Gastroesophageal sphincter (tissue), 4 donors: ENCODE data around the gene KIF24. TPM values are rescaled to one million over a fixed set of nuclear protein-coding genes. Genes with fewer than 3 reads are reported as not detected.

Experiments
- ATAC-seq: fragments of 150-250 bp; one replicate; pipeline ENCODE4 v1.9.1; 2016; ENCODE audit warnings: mild to moderate bottlenecking, moderate library complexity
- H3K27ac ChIP-seq, 4 donors: fragments of 200-600 bp; sonication (generic) in 3 of 4; 1 replicate in 3 of 4; 2 replicates in 1 of 4; pipeline ENCODE4 v1.5.1; 2016 to 2019
- H3K27me3 ChIP-seq: fragments of 200-600 bp; sonication (generic); one replicate; pipeline ENCODE4 v1.5.1; 2019
- H3K36me3 ChIP-seq, 2 donors: fragments of 200-600 bp; sonication (generic); one replicate each; pipeline ENCODE4 v1.5.1; 2019; ENCODE audit warnings: control low read depth in 1 of 2
- H3K4me1 ChIP-seq, 3 donors: fragments of 200-600 bp; sonication (generic); 1 replicate in 2 of 3; 2 replicates in 1 of 3; pipeline ENCODE4 v1.5.1; 2016 to 2019; ENCODE audit warnings: control low read depth in 2 of 3
- H3K4me3 ChIP-seq, 2 donors: fragments of 200-600 bp; sonication (generic); one replicate each; pipeline ENCODE4 v1.5.1; 2019; ENCODE audit warnings: mild to moderate bottlenecking in 1 of 2, moderate library complexity in 1 of 2
- H3K9me3 ChIP-seq, 3 donors: fragments of 200-600 bp; sonication (generic); one replicate each; pipeline ENCODE4 v1.5.1; 2017 to 2019; ENCODE audit warnings: control low read depth in 2 of 3
- EP300 ChIP-seq: sonication (generic); formaldehyde crosslinking; IDR thresholded peaks from one replicate; pipeline ENCODE4 v1.6.1; 2017; ENCODE audit warnings: antibody characterized with exemption, mild to moderate bottlenecking
- POLR2A ChIP-seq, 2 donors: fragments of 450-650 bp; IDR thresholded peaks; one replicate each; pipeline ENCODE4 v1.6.1; 2017; ENCODE audit warnings: antibody characterized with exemption in 2 of 2, mild to moderate bottlenecking in 2 of 2, moderate library complexity in 1 of 2
- POLR2AphosphoS5 ChIP-seq: sonication (generic); formaldehyde crosslinking; IDR thresholded peaks from one replicate; pipeline ENCODE4 v1.6.1; 2017; ENCODE audit warnings: antibody characterized with exemption
- WGBS, 2 donors: methylation state at CpG; one replicate each; pipeline ENCODE4 v1.1.5; 2018; ENCODE audit warnings: low coverage in 1 of 2; 5-methylcytosine and 5-hydroxymethylcytosine counted together
- small RNA-seq, 4 donors: library from RNA; depleted of rRNA; stranded (forward); fragments of <200 nt; gene quantifications; one replicate each; pipeline ENCODE3, GENCODE V24; 2016
- total RNA-seq, 4 donors: library from RNA; depleted of rRNA; stranded (reverse); fragments of >200 nt; gene quantifications; one replicate each; pipeline ENCODE4 v1.1.0, GENCODE V29; 2016
- TF ChIP-seq, protein P1 (sequence below), 4 experiments: fragments of 200-600 bp in 2 of 4; fragments of 450-650 bp in 2 of 4; sonication (generic) in 1 of 4; IDR thresholded peaks; one replicate each; pipeline ENCODE4 v1.5.1; 2017 to 2019; ENCODE audit warnings: antibody characterized with exemption in 4 of 4, mild to moderate bottlenecking in 2 of 4, moderate library complexity in 2 of 4

KIF24 gene
- total RNA-seq, 4 donors from 2014 or later: 0.54 to 2.2 (median 1.2) TPM

DNA sequence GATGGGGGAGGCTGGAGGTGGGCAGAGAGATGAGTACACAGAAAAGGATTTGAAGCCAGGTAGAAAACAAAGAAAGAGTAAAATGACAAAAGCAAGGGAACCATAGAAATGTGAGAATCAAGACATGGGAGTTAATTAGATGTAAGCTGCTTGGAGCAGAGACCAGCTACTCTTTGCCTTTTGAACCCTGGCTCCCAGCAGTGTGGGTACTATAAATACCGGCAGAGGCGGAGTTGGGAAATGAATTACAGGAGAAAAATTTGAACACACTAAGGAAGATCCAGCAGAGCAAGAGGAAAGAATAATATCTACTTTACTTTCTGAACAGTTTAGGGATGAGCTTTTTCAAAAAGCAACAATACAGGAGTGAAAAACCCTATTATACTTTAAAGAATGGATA is 36.5 kb downstream of the KIF24 start:
- no peak overlapping the region for H3K4me3 ChIP-seq
- H3K4me1 ChIP-seq: no peaks in the 10 kb centered on the region
- H3K36me3 ChIP-seq: no peaks in the 10 kb centered on the region
- no peaks in the 10 kb centered on the region for H3K9me3 ChIP-seq
- H3K27ac ChIP-seq: no peak overlapping the region
- TF ChIP-seq, protein P1, sequence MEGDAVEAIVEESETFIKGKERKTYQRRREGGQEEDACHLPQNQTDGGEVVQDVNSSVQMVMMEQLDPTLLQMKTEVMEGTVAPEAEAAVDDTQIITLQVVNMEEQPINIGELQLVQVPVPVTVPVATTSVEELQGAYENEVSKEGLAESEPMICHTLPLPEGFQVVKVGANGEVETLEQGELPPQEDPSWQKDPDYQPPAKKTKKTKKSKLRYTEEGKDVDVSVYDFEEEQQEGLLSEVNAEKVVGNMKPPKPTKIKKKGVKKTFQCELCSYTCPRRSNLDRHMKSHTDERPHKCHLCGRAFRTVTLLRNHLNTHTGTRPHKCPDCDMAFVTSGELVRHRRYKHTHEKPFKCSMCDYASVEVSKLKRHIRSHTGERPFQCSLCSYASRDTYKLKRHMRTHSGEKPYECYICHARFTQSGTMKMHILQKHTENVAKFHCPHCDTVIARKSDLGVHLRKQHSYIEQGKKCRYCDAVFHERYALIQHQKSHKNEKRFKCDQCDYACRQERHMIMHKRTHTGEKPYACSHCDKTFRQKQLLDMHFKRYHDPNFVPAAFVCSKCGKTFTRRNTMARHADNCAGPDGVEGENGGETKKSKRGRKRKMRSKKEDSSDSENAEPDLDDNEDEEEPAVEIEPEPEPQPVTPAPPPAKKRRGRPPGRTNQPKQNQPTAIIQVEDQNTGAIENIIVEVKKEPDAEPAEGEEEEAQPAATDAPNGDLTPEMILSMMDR (IDR thresholded peaks at IDR 0.05): no peak
- TF ChIP-seq POLR2A (IDR thresholded peaks at IDR 0.05) (no peak), EP300 (no peak), POLR2AphosphoS5 (no peak)
- H3K27me3 ChIP-seq: no peaks in the 10 kb centered on the region
- ATAC-seq: no peak
- 50 to 51% methylated on average over 2 of the region's 2 CpGs for WGBS, 2 donors

DNA sequence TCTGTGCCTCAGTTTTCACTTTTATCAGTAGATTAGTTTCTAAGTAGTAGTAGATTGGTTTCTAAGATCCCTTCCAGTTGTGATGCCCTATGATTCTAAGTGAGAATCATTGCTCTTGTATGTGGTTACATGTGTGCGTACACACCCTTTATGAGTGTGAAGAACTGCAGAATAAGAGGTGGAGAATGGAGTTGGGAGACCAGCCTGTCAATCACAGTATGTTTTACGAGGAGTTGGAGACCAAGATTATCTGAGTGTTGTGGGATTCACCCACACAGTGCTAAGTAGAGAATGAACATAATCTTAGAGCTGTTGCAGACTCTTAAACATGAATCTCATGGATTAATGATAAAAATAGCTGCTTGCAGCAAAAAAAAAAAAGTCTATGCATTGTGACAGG is 37.6 kb downstream of the KIF24 start:
- H3K27me3 ChIP-seq: no peaks in the 10 kb centered on the region
- 88 to 92% methylated on average over 1 to 2 of the region's 2 CpGs for WGBS, 2 donors
- H3K36me3 ChIP-seq: no peaks in the 10 kb centered on the region
- TF ChIP-seq POLR2AphosphoS5: no peak
- no peak for TF ChIP-seq POLR2A (IDR thresholded peaks at IDR 0.05)
- TF ChIP-seq EP300: no peak
- no peaks in the 10 kb centered on the region for H3K4me1 ChIP-seq
- no peak for ATAC-seq
- H3K4me3 ChIP-seq: no peak overlapping the region
- no peaks in the 10 kb centered on the region for H3K9me3 ChIP-seq
- H3K27ac ChIP-seq: no peak overlapping the region

DNA sequence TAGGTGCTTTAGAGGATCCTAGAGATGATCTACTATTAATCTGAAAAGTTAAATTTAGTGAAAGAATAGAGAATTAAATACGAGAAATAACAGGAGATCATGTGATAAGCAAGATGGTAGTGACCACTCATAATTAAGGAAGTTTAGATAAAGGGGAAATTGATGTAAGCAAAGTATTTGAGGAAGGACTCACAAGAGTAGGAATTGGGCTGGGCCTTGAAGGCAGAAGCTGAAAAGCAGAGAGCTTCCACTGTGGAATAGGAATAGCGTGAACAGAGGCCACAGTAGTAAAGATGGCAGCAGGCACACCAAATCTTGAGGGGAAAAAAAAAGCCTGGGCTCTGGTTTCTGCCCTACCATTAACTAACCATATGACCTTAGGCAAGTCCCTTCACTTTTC is 38.0 kb downstream of the KIF24 start:
- 77 to 94% methylated on average over 2 of the region's 2 CpGs for WGBS, 2 donors
- ATAC-seq: no peak

DNA sequence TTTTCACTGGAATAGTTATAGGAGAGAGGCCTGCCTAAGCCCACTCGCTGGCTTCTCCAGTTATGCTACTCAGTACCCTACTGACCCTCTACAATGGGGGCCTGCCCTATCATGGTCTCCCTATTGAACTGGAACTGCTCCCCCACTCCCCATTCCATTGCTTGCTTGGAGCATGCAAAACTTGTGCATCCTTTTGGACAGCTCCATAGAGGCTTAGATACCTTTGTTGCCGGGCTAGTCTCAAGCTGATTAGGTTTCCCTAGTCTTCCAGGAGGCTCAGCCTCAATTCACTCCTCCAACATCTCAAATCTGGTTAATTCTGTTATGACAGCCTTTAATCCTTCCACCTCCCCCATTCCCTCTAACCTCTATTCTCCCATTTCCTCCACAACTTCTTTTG is 39.9 kb downstream of the KIF24 start:
- Histone ChIP-seq H3K36me3 (no peaks in the 10 kb centered on the region), H3K4me1 (no peaks in the 10 kb centered on the region), H3K4me3 (no peak overlapping the region), H3K27me3 (no peaks in the 10 kb centered on the region), H3K9me3 (no peaks in the 10 kb centered on the region), H3K27ac (no peak overlapping the region)
- no peak for ATAC-seq
- no peak for TF ChIP-seq EP300
- no peak for TF ChIP-seq POLR2AphosphoS5
- TF ChIP-seq, protein P1 (IDR thresholded peaks at IDR 0.05): no peak
- TF ChIP-seq POLR2A (IDR thresholded peaks at IDR 0.05): no peak
- WGBS, 2 donors: 65 to 89% methylated on average over 1 to 2 of the region's 2 CpGs

More for the DNA sequence above, 38.0 kb downstream of the KIF24 start:
- no peaks in the 10 kb centered on the region for H3K4me1 ChIP-seq
- no peaks in the 10 kb centered on the region for H3K27me3 ChIP-seq
- no peaks in the 10 kb centered on the region for H3K9me3 ChIP-seq
- no peak overlapping the region for H3K27ac ChIP-seq
- TF ChIP-seq POLR2AphosphoS5: no peak
- H3K36me3 ChIP-seq: no peaks in the 10 kb centered on the region
- no peak overlapping the region for H3K4me3 ChIP-seq

DNA sequence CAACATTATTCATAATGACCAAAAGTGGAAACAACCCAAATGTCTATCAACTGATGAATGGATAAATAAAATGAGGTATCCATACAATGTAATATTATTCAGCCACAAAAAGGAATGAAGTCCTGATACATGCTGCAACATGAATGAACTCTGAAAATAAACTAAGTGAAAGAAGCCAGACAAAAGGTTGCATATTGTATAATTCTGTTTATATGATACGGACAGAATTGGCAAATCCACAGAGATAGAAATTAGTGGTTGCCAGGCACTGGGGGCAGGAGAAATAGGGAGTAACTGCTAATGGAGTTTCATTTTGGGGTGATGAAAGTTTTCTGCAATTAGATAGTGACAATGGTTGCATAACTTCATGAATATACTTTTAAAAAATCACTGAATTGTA is 47.0 kb downstream of the KIF24 start:
- TF ChIP-seq EP300: no peak
- Histone ChIP-seq H3K4me3 (no peak overlapping the region), H3K36me3 (no peaks in the 10 kb centered on the region), H3K27me3 (no peaks in the 10 kb centered on the region), H3K4me1 (no peaks in the 10 kb centered on the region), H3K27ac (no peak overlapping the region), H3K9me3 (no peaks in the 10 kb centered on the region)
- 22 to 29% methylated on average over 1 of the region's 1 CpG for WGBS, 2 donors
- no peak for ATAC-seq

DNA sequence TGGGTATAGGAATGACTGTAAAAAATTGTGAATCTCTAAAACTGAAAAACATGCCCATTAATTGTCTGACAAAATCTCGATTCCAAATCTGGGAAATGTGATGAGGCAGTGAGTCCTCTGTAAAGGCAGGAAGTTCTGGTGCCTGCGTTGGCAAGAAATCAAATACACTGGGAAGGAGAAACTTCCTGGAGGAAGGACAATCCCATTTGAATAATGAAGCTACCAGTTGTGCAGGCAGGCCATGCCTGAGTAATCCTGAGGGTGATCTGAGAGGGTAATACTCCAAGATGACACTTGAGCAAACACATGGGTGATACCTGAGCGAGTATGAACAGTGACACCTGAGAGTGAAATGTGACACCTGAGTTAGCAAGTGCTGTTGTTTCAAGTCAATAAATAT is 49.7 kb downstream of the KIF24 start:
- TF ChIP-seq, protein P1 (IDR thresholded peaks at IDR 0.05): no peak
- TF ChIP-seq POLR2A (IDR thresholded peaks at IDR 0.05) (no peak), EP300 (no peak), POLR2AphosphoS5 (no peak)
- Histone ChIP-seq H3K36me3 (no peaks in the 10 kb centered on the region), H3K27me3 (no peaks in the 10 kb centered on the region), H3K4me3 (no peak overlapping the region), H3K4me1 (no peaks in the 10 kb centered on the region), H3K9me3 (no peaks in the 10 kb centered on the region), H3K27ac (no peak overlapping the region)
- ATAC-seq: no peak
- 53 to 81% methylated on average over 2 to 3 of the region's 3 CpGs for WGBS, 2 donors

Small RNA genes within 50 kb of the gene (small RNA-seq; reads per million reads assigned to genes)
- 0 reads per million in 4 donors for gene RNU2-50P

Other genes with a start within 250 kb of the KIF24 start
- 10 to 100 TPM; 17.0 to 27.5 (median 24.4) TPM for gene DCAF12, start 202.6 kb downstream of the KIF24 start, total RNA-seq
- gene UBAP1, start 150.2 kb downstream of the KIF24 start, total RNA-seq: 100 to 1,000 TPM in 1 of 4 donors, 10 to 100 TPM in 3; 49.2 to 101 (median 66.8) TPM
- 10 to 100 TPM; 14.4 to 40.9 (median 26.0) TPM for gene NUDT2, start 301 bp upstream of the KIF24 start, total RNA-seq
- 10 to 100 TPM in 3 of 4 donors, 1 to 10 TPM in 1; 4.3 to 33.7 (median 26.8) TPM for gene MYORG, start 47.6 kb upstream of the KIF24 start, total RNA-seq
- 10 to 100 TPM; 11.2 to 18.4 (median 13.4) TPM for gene FAM219A, start 129.3 kb upstream of the KIF24 start, total RNA-seq
- gene DNAI1, start 129.5 kb upstream of the KIF24 start, total RNA-seq: not detected
- gene ENHO, start 193.7 kb upstream of the KIF24 start, total RNA-seq: 1 to 10 TPM in 1 of 4 donors, under 1 TPM in 2, not detected in 1; 0.30 to 1.1 (median 0.31) TPM